ENCODE results near the gene DLGAP5.

GRCh38 chr14:55099756-55100155, 91.6 kb downstream of the DLGAP5 start:
- no peak for TF ChIP-seq PBX3 (CRISPR knock-in tag; IDR thresholded peaks at IDR 0.05; ENCODE audit: borderline replicate concordance)
- no peak for TF ChIP-seq SP2 (CRISPR knock-in tag; IDR thresholded peaks at IDR 0.05)
- TF ChIP-seq CTCF (CRISPR knock-in tag; IDR thresholded peaks at IDR 0.05), result no peak
- no peak for TF ChIP-seq JUNB (CRISPR knock-in tag; IDR thresholded peaks at IDR 0.05; ENCODE audit: borderline replicate concordance)
- TF ChIP-seq ZNF770 (CRISPR knock-in tag; IDR thresholded peaks at IDR 0.05), result no peak
- TF ChIP-seq IRF9 (CRISPR knock-in tag; IDR thresholded peaks at IDR 0.05; ENCODE audit: borderline replicate concordance), result no peak
- TF ChIP-seq SMARCC2 (IDR thresholded peaks at IDR 0.05), result no peak
- no peak for TF ChIP-seq EZH2 (conservative IDR thresholded peaks at IDR 0.05; ENCODE audit: low read depth, low read length)
- TF ChIP-seq ZBTB42 (CRISPR knock-in tag; IDR thresholded peaks at IDR 0.05), result no peak
- no peak for TF ChIP-seq GATA4 (IDR thresholded peaks at IDR 0.05; ENCODE audit: borderline replicate concordance, low read depth)
- 0 out of 2 replicates have a peak, but pooled peaks have one; percentile 13 for TF ChIP-seq CEBPG (CRISPR knock-in tag; IDR thresholded peaks at IDR 0.05)
